Left ventricle myocardium inferior (tissue), 1 donor: Measurements from ENCODE around the gene CPD. TPM values are rescaled to one million over a fixed set of nuclear protein-coding genes. Genes with fewer than 3 reads are reported as not detected.
A peak's percentile ranks its signal among the peaks of the same experiment; 100 is the strongest.

Experiments
- DNase-seq: peaks from one replicate; pipeline ENCODE4 v3.0.0-alpha.2; 2020
- H3K27ac ChIP-seq: fragments of 200-600 bp; replicated peaks from 2 replicates; pipeline ENCODE4 v1.8.0; 2021
- H3K27me3 ChIP-seq: fragments of 200-600 bp; 2 replicates; pipeline ENCODE4 v1.8.0; 2021; ENCODE audit warnings: low read depth
- H3K36me3 ChIP-seq: fragments of 200-600 bp; 2 replicates; pipeline ENCODE4 v1.8.0; 2021
- H3K4me1 ChIP-seq: fragments of 200-600 bp; 2 replicates; pipeline ENCODE4 v1.8.0; 2021
- H3K4me3 ChIP-seq: fragments of 200-600 bp; 2 replicates; pipeline ENCODE4 v1.8.0; 2021; ENCODE audit warnings: mild to moderate bottlenecking, moderate library complexity
- H3K9me3 ChIP-seq: fragments of 200-600 bp; replicated peaks from 2 replicates; pipeline ENCODE4 v1.8.0; 2021
- intact Hi-C: fragments of 100-400 bp; cut with micrococcal nuclease; formaldehyde crosslinking; loops from one replicate; pipeline ENCODE4 v1.11.0; 2022
- total RNA-seq: library from RNA; stranded (reverse); fragmentation: NEBNext Ultra II Directional; extraction: Animal tissue kit (Norgen Biotek cat#: 25700); gene quantifications from one replicate; pipeline ENCODE4 v1.2.1, GENCODE V29; 2021
- TF ChIP-seq, protein P1 (sequence below): fragments of 200-600 bp; IDR thresholded peaks from 2 replicates; pipeline ENCODE4 v1.8.0; 2021; ENCODE audit warnings: antibody characterized with exemption, mild to moderate bottlenecking, borderline replicate concordance
- donor health status: DM: no; HTN: yes; CAD: no; lungs with severe emphysema.

CPD gene
- total RNA-seq, 1 donor from 2014 or later, result 19.3 TPM

DNA sequence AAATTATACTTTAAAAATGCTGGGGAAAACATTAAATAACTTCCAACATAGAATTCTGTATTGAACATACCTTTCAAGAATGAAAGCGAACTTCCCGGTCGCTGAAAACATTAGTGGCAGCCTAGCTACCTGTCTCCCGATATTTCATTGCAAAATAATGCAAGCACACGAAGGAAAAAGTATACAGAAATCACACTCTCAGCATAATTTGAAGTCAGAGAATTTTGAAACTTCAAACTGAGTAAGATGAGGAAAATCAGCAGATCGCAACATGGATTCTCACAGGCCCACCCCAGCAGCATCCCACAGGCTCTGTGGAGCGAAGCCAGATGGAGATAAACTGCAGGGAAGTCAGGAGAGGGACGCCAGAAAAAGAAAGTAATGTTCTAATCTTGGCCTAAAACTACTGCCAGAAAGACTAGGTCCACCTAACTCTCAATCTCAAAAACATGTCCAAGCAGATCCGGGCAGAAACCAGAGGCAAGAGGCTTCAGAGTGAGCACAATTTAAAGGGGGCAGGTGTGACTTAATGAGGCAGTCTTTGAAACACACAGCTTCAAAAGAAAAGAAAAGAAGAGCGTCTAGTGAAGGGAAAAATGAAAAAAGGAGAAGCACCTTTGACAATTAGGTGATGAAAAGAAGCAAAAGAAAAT, 93.6 kb downstream of the CPD start:
- H3K9me3 ChIP-seq, result no peaks in the 10 kb centered on the region
- no peak for DNase-seq
- H3K36me3 ChIP-seq, result no peaks in the 10 kb centered on the region
- no peaks in the 10 kb centered on the region for H3K27me3 ChIP-seq
- H3K27ac ChIP-seq, result no peak overlapping the region
- intact Hi-C loops, result no loop called here
- TF ChIP-seq, protein P1, sequence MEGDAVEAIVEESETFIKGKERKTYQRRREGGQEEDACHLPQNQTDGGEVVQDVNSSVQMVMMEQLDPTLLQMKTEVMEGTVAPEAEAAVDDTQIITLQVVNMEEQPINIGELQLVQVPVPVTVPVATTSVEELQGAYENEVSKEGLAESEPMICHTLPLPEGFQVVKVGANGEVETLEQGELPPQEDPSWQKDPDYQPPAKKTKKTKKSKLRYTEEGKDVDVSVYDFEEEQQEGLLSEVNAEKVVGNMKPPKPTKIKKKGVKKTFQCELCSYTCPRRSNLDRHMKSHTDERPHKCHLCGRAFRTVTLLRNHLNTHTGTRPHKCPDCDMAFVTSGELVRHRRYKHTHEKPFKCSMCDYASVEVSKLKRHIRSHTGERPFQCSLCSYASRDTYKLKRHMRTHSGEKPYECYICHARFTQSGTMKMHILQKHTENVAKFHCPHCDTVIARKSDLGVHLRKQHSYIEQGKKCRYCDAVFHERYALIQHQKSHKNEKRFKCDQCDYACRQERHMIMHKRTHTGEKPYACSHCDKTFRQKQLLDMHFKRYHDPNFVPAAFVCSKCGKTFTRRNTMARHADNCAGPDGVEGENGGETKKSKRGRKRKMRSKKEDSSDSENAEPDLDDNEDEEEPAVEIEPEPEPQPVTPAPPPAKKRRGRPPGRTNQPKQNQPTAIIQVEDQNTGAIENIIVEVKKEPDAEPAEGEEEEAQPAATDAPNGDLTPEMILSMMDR, result no peak
- no peak overlapping the region for H3K4me3 ChIP-seq
- H3K4me1 ChIP-seq, result peaks cover 14% of the 10 kb centered on the region

DNA sequence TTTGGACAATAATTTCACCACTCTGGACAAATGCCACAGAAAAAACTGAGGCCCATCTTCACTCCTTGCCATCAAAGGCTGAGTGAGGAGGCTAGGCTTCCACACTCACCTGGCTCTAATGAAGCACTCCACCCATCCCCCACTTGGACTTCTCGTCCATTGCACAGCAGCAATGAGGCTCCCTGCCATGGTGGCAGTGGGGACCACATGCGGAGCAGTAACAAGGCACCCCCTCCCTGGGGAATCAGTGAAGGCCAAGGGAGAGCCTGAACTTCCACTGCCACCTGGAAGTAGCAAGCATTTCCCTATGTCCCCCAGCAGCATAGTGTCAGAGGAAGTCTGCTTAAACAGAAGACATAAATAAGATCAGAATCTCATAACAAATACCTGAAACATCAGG, 96.5 kb downstream of the CPD start:
- peaks cover 34% of the 10 kb centered on the region for H3K4me1 ChIP-seq
- H3K27ac ChIP-seq, result no peak overlapping the region
- intact Hi-C loops, result no loop called here
- H3K9me3 ChIP-seq, result no peaks in the 10 kb centered on the region
- H3K4me3 ChIP-seq, result no peak overlapping the region
- no peaks in the 10 kb centered on the region for H3K27me3 ChIP-seq
- peaks cover 7% of the 10 kb centered on the region for H3K36me3 ChIP-seq
- DNase-seq, result no peak
- TF ChIP-seq, protein P1, result no peak

DNA sequence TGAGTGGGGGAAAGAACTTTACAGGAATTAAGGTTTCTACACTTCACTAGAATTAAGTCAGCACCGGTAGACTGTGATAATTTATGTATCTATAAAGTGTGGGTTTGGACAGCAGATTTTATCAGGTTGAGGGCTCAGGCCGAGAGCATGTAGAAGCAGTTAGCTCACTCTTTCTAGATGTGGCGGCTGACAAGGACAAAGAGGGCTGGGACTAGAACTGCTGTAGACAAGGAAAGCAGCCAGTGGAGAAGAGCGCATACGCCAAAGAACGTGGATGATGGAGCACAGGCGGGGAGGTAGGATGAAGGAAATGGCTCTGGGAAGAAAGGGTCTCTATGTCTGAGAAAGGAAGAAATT, 98.0 kb downstream of the CPD start:
- Histone ChIP-seq H3K4me1 (peaks cover 37% of the 10 kb centered on the region), H3K4me3 (peak overlapping the region; percentile 87), H3K36me3 (peaks cover 20% of the 10 kb centered on the region), H3K27ac (peak overlapping the region; percentile 92), H3K9me3 (no peaks in the 10 kb centered on the region), H3K27me3 (no peaks in the 10 kb centered on the region)
- no peak for DNase-seq
- TF ChIP-seq, protein P1, result no peak
- intact Hi-C loops, result no loop called here

DNA sequence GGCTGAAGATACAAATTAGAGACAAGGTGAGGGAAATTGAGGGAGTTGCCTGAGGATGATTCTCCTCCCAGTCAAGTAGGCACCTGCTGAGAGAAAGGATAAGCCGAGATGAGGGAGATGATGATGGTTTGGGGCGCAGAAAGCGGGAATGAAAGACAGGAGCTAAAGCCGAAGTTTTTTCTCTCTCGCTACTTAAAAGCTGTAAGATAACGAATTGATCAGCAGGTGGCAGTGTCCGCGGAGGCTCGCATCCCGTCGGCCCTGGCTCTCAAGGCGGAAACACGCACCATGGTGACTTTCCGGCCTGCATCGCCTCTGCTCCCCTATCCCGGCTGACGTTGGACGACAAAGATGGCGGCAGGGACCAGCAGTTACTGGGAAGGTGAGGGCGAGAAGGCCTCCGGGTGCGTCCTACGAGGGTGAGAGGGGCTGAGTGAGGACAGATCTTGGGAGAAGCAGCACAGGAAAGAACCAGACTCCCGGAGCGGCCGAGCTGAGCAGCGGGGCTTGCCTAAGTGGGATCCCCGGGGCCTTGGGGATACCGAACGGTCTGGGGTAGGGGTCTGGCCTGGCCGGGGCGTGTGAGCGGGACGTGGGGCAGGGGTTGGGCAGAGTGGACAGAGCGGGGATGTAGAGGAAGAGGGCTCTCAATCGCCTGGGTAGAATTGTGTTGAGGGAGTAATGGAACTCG, 98.5 kb downstream of the CPD start, which contains the start of gene GOSR1:
GOSR1 (plus strand) TSS at position 326 of the 691 bp plus-strand sequence; CDS start at position 352, 26 bp downstream.
- intact Hi-C loops, result no loop called here
- H3K27me3 ChIP-seq, result no peaks in the 10 kb centered on the region
- H3K27ac ChIP-seq, result peak within 1 kb of the TSS; percentile 92
- H3K9me3 ChIP-seq, result no peaks in the 10 kb centered on the region
- peaks cover 26% of the 10 kb centered on the region for H3K36me3 ChIP-seq
- TF ChIP-seq, protein P1, result peak; percentile 86
- peaks cover 43% of the 10 kb centered on the region for H3K4me1 ChIP-seq
- DNase-seq, result peak; percentile 93
- peak within 1 kb of the TSS; percentile 87 for H3K4me3 ChIP-seq

DNA sequence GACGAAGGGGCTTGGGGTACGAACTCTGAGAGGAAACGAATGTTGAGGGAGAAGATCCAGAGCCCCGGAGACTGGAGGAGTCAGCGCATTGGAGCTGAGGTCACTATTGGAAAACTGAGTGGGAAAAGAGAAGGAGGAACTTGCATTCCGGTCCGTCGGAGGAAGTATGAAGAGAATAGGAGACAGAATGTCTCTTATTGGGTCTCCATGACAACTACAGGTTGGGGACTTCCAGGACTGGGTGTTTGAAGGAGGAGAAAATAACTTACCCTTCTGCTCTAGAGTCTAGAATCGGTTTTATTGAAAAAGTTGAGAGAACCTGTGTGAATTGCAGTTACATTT, 99.0 kb downstream of the CPD start:
- peak overlapping the region; percentile 92 for H3K27ac ChIP-seq
- peaks cover 31% of the 10 kb centered on the region for H3K36me3 ChIP-seq
- H3K27me3 ChIP-seq, result no peaks in the 10 kb centered on the region
- H3K4me3 ChIP-seq, result peak overlapping the region; percentile 87
- peaks cover 45% of the 10 kb centered on the region for H3K4me1 ChIP-seq
- TF ChIP-seq, protein P1, result no peak
- no peaks in the 10 kb centered on the region for H3K9me3 ChIP-seq
- intact Hi-C loops, result no loop called here
- no peak for DNase-seq
